ENCODE data around the gene PTPRE.

DNA sequence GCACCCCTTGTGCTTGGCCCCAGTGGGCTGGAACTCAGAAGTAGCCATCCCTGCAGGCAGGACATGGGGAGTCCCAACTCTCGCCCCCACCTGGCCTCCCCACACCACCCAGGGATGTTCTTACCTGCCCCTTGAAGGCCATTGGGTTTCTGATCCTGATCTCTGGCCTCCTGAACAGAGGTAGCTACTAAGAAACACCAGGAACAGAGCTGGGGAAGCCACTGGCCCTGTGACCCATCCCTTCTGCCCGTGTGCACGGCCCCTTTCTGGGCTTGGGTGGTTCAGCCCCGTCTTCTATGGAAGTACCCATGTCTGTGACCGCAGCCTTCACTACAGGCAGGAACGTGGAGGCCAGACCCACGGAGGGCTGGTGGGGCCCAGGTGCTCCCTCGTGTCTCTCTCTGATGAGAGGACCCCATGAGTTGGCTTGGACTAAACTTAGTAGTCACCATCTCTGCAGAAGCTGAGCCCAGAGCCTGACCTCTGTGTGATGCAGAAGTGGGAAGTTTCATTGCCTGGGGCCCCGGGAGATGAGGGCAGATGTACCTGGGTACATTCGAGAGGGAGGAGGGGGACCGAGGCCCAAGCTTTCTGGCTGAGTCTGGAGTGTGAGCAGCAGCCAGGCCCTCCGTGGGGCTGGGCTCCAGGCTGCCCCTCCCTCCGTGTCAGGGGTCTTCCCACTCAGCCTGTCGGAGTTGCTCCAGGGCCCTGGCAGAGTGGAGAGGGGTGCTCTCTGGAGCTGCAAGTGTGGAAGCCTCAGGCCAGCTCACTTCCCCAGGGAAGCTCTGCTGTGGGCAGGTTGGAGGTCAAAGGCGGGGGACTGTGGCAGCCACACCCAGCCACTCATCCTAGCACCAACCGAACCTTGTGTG lies 138.3 kb downstream of the PTPRE start:
- no peak for TF ChIP-seq POLR2AphosphoS5 (IDR thresholded peaks at IDR 0.05; ENCODE audit: low read length)
- no peak for TF ChIP-seq CBX5 (IDR thresholded peaks at IDR 0.05; ENCODE audit: low read depth)
- no peak for TF ChIP-seq MTA2 (IDR thresholded peaks at IDR 0.05; ENCODE audit: low read depth)
